ENCODE data around the gene KCNQ1.
A peak's percentile ranks its signal among the peaks of the same experiment; 100 is the strongest.

Gene KCNQ1

DNA sequence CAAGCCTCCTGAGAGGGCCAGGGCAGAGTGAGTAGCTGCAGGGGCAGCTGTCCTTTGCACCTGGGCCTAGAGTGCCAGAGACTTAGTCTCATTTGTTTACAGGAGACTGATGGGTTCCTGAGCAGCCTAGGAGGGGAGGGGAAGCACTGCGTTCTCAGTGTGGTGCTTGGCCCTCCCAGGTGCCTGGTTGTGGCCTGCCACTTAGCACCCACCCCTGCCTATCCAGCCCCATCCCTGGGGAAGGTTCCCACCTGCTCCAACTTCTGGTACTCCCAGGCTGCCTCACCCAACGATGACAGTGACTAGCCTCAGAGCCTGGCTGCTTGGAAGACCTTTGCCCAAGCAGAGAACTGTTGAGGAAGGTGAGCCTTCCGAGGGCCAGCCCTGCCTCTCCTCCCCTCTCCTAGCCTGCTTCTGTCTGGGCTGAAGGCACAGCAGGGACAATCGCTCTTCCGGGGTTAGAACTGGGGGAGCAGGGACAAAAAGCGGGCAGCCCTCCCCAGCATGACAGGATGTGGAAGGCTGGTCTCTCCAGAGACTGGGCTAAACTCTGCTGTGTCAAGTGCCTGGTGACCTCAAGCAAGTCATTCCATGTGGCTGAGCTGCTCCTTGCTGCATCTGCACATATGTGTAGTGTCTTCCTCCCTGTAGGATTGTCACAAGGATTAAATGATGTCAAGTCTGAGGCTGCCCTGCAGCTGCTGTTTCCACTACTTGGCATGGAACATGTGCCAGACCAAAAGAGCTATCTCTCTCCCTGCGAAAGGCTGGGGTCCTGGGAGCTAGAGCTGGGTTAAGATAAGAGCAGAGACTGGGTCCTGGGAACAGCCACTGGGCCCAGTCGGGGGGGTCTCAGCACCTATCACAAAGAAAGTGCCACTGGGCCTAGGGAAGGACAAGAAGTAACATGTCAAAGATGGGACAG lies 245.1 kb downstream of the KCNQ1 start:
- TF ChIP-seq CTCF (conservative IDR thresholded peaks at IDR 0.05): no peak
- H3K27ac ChIP-seq: no peak overlapping the region

- no peak overlapping the region for H3K27ac ChIP-seq
- TF ChIP-seq CTCF (conservative IDR thresholded peaks at IDR 0.05): no peak
Measured at GRCh38 chr11:2690596-2691354, 246.0 kb downstream of the KCNQ1 start.

GRCh38 chr11:2691355-2691761 lies 246.6 kb downstream of the KCNQ1 start:
- no peak overlapping the region for H3K27ac ChIP-seq
- no peak for TF ChIP-seq CTCF (conservative IDR thresholded peaks at IDR 0.05)

DNA sequence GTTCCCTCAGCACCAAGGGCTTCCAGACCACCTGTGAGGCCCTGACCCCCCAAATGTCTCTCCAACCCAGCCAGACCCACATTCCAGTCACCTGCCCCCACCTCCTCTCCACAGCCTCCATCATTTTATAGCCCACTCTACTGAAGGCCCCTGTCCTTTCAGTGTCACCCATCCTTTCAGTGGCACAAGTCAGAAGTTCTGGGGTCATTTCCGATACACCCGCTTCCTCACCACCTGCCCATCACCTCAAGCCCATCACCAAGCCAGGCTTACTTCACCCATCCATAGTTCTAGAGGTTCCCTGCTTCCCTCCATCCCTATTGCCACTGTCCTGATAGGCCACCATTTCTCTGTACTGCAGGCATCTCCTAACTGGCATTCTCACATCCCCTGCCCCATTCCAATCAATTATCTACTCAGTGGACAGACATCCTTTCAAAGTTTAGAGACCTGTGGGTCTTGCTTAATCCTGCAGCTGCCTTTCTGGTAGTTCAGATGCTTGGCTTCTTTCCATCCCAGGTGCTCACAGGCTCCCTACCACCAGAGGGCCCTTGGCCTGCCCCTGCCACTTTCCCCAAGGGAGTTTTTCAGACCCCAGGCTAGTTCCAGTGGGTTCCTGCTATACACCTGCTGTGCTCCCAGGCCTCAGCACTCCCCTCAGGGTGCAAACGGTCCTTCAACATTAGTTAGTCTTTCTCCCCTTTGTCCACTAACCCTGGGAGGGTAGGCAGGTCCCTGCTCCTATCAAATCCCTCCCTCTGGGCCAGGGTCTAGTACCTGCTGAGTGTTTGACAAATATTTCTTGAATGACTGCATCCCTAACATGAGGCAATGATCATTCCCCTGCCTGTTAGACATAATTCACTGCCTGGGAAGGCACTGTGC lies 247.4 kb downstream of the KCNQ1 start:
- no peak overlapping the region for H3K27ac ChIP-seq
- TF ChIP-seq CTCF (conservative IDR thresholded peaks at IDR 0.05): peak; percentile 69

GRCh38 chr11:2693271-2694261 lies 248.8 kb downstream of the KCNQ1 start:
- 0 out of 2 replicates have a peak, but pooled peaks have one; percentile 10 for TF ChIP-seq CTCF (conservative IDR thresholded peaks at IDR 0.05)
- no peak overlapping the region for H3K27ac ChIP-seq

- H3K27ac ChIP-seq: peak overlapping the region; percentile 25; the same call in 1 of the 2 replicates
Measured at GRCh38 chr11:2694495-2694894, 249.7 kb downstream of the KCNQ1 start.

More at GRCh38 chr11:2694495-2694894, 249.7 kb downstream of the KCNQ1 start:
- TF ChIP-seq CTCF (conservative IDR thresholded peaks at IDR 0.05): no peak

Data from VCaP (cell line).